Panc1 (cell line): ENCODE data around the gene NTRK3.

Source experiments
- CTCF ChIP-seq: fragments of 450-650 bp; IDR thresholded peaks from 2 replicates; pipeline ENCODE4 v1.5.1; 2017; ENCODE audit warnings: mild to moderate bottlenecking
- POLR2AphosphoS5 ChIP-seq: IDR thresholded peaks from 2 replicates; pipeline ENCODE4 v1.6.1; 2012; ENCODE audit warnings: mild to moderate bottlenecking, low read depth, low read length, moderate library complexity
- SIN3A ChIP-seq: IDR thresholded peaks from 2 replicates; pipeline ENCODE4 v1.6.1; 2012; ENCODE audit warnings: low read depth, mild to moderate bottlenecking, low read length, moderate library complexity, borderline replicate concordance; ENCODE audit not compliant: insufficient read depth
- TCF7L2 ChIP-seq: IDR thresholded peaks from 2 replicates; pipeline ENCODE4 v1.6.1; 2011; ENCODE audit warnings: mild to moderate bottlenecking, low read depth, low read length, inconsistent platforms
- TF ChIP-seq, protein P1 (sequence below), 2 experiments: IDR thresholded peaks; 2 replicates each; pipeline ENCODE4 v1.6.1; 2011 to 2012; ENCODE audit warnings: low read depth in 2 of 2, control low read depth in 1 of 2, low read length in 1 of 2, mild to moderate bottlenecking in 1 of 2, moderate library complexity in 1 of 2; ENCODE audit not compliant: insufficient read depth in 1 of 2

DNA sequence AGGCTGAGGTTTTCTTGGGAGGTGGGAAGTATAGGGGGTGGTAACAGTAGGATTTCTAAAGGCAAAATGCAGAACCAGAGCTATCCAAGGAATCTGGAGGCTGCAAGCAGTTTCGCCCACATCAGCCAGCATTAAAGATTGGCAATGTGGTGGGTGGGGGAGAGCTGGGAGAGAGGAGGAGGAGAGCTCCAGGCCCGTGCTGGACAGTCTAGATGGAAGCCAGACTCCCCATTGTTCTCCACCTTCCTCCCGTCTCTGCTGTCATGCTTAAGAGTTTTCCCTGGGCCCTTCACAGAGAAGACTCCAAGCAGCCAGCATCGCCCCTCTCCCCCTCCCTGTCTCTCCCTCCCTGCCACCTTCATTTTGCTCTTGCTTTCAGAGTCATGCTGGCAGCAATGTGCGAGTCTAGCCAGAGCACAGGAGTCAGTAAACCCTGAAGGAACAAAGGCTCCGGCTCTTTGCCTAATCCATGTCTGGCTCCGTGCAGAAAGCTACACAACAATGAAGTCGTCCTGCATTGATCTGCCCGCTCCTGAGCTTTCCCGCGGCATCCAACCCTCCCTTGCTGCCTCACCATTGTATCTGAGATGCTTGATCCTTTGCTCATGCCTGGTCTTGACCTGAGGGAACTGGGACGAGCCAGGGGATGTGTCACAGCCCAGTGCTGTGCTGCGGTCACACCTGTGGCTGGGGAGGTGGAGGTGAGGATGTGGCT is 282.9 kb downstream of the NTRK3 start:
- TF ChIP-seq CTCF (no peak), TCF7L2 (no peak), POLR2AphosphoS5 (no peak), SIN3A (no peak)
- TF ChIP-seq, protein P1, sequence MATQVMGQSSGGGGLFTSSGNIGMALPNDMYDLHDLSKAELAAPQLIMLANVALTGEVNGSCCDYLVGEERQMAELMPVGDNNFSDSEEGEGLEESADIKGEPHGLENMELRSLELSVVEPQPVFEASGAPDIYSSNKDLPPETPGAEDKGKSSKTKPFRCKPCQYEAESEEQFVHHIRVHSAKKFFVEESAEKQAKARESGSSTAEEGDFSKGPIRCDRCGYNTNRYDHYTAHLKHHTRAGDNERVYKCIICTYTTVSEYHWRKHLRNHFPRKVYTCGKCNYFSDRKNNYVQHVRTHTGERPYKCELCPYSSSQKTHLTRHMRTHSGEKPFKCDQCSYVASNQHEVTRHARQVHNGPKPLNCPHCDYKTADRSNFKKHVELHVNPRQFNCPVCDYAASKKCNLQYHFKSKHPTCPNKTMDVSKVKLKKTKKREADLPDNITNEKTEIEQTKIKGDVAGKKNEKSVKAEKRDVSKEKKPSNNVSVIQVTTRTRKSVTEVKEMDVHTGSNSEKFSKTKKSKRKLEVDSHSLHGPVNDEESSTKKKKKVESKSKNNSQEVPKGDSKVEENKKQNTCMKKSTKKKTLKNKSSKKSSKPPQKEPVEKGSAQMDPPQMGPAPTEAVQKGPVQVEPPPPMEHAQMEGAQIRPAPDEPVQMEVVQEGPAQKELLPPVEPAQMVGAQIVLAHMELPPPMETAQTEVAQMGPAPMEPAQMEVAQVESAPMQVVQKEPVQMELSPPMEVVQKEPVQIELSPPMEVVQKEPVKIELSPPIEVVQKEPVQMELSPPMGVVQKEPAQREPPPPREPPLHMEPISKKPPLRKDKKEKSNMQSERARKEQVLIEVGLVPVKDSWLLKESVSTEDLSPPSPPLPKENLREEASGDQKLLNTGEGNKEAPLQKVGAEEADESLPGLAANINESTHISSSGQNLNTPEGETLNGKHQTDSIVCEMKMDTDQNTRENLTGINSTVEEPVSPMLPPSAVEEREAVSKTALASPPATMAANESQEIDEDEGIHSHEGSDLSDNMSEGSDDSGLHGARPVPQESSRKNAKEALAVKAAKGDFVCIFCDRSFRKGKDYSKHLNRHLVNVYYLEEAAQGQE (IDR thresholded peaks at IDR 0.05; ENCODE audit: insufficient read depth in 1 of 2, low read depth in 2 of 2, low read length in 1 of 2) = no peak
